GM12878 (cell line): ENCODE data around the gene PKHD1. TPM values are rescaled to one million over a fixed set of nuclear protein-coding genes. Genes with fewer than 3 reads are reported as not detected.
A peak's percentile ranks its signal among the peaks of the same experiment; 100 is the strongest.

Source experiments
- ATF7 ChIP-seq: fragments of 450-650 bp; IDR thresholded peaks from 2 replicates; pipeline ENCODE4 v1.6.1; 2016; ENCODE audit warnings: low read depth, mild to moderate bottlenecking
- CREB1 ChIP-seq: IDR thresholded peaks from 2 replicates; pipeline ENCODE4 v1.6.1; 2012; ENCODE audit warnings: low read depth, mild to moderate bottlenecking, inconsistent platforms
- CREM ChIP-seq: IDR thresholded peaks from 2 replicates; pipeline ENCODE4 v1.6.1; 2014; ENCODE audit warnings: antibody characterized with exemption, low read depth
- CUX1 ChIP-seq: IDR thresholded peaks from 2 replicates; pipeline ENCODE4 v1.6.1; 2012; ENCODE audit warnings: improper control_type of control experiment, low read depth, low read length; ENCODE audit not compliant: insufficient replicate concordance
- GABPA ChIP-seq: IDR thresholded peaks from 2 replicates; pipeline ENCODE4 v1.6.1; 2014; ENCODE audit warnings: antibody characterized with exemption, low read depth, mild to moderate bottlenecking, inconsistent platforms
- IRF4 ChIP-seq: IDR thresholded peaks from 2 replicates; pipeline ENCODE4 v1.6.1; 2011; ENCODE audit warnings: low read depth, low read length
- NR2C2 ChIP-seq: IDR thresholded peaks from 2 replicates; pipeline ENCODE4 v1.6.1; 2011; ENCODE audit warnings: borderline replicate concordance, low read depth; ENCODE audit not compliant: control insufficient read depth, insufficient read length
- RUNX3 ChIP-seq: IDR thresholded peaks from 2 replicates; pipeline ENCODE4 v1.6.1; 2012; ENCODE audit warnings: low read length, inconsistent platforms
- TCF3 ChIP-seq: IDR thresholded peaks from 2 replicates; pipeline ENCODE4 v1.6.1; 2012; ENCODE audit warnings: low read depth, mild to moderate bottlenecking, low read length, borderline replicate concordance; ENCODE audit not compliant: insufficient read depth
- YY1 ChIP-seq: IDR thresholded peaks from 2 replicates; pipeline ENCODE4 v1.6.1; 2011; ENCODE audit warnings: low read depth, mild to moderate bottlenecking, low read length
- ZBTB40 ChIP-seq: fragments of 450-650 bp; IDR thresholded peaks from 2 replicates; pipeline ENCODE4 v1.6.1; 2016; ENCODE audit warnings: mild to moderate bottlenecking, moderate library complexity, borderline replicate concordance
- polyA plus RNA-seq, 11 experiments: library from polyadenylated mRNA; depleted of rRNA in 4 of 11; unstranded in 6 of 11; stranded (reverse) in 5 of 11; fragments of >200 nt; fragmentation: Nextera tagmentation in 4 of 11; fragmentation: Illumina TruSeq in 1 of 11; extraction: Ambion mirVana in 4 of 11; extraction: Trizol in 1 of 11; gene quantifications; 1 replicate in 1 of 11; 2 replicates in 10 of 11; pipeline versions ENCODE4 v1.2.1 to v1.2.3, GENCODE V29; 2011 to 2016; ENCODE audit warnings: inconsistent platforms in 2 of 11, missing spikeins in 2 of 11, low read depth in 1 of 11
- total RNA-seq, 4 experiments: library from RNA; depleted of rRNA in 3 of 4; stranded (reverse); fragments of >200 nt in 3 of 4; fragmentation: Illumina TruSeq in 1 of 4; extraction: Trizol in 1 of 4; gene quantifications; 2 replicates each; pipeline versions ENCODE4 v1.2.1 to v1.2.3, GENCODE V29; 2013 to 2021
- TF ChIP-seq, protein P1 (sequence below): fragments of 450-650 bp; IDR thresholded peaks from 2 replicates; pipeline ENCODE4 v1.6.1; 2017; ENCODE audit warnings: low read depth, mild to moderate bottlenecking, moderate library complexity

Gene PKHD1
- total and polyA plus RNA-seq, 10 of the 15 experiments (the other 5 are each of a cell fraction or from before 2014, with no cell fraction given): under 0.01 to 0.90 (median 0.02) TPM; not detected in 1

DNA sequence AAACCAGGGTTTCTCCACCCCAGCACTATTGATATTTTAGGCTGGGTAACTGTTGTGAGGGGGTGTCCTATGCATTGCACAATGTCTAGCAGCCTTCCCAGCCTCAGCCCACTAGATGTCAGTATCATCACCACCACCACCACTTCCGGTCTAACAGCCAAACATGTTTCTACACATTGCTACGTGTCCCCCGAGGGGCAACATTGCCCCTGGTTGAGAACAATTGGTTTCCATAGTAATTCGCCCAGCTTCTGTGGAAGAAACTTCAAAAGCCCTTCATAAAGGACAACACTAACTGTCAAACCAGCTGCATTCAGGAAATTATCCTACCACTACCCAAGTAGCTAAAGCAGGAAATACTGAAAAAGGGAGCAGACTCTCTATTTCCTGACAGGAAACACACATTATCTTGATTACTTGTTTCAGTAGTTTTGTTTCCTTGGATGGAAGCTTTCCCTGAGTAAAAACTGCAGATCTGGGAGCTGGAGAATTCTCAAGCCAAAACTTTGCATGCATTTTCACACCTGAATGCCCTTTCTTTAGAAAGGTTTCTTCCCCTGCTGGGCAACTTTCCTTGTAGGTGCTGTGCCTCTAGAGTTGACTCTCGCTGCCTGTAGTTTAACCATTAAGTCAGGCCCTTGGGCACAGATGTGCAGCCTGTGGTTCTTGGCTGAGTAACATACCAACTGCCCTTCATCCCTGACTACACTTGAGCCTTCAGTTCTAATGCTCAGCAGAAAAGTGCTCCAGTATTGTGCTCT, 23.6 kb downstream of the PKHD1 start (continued):
- no peak for TF ChIP-seq CUX1
- TF ChIP-seq CREM: peak; percentile 29; the same call in 1 of the 2 replicates
- peak; percentile 86 for TF ChIP-seq RUNX3
- TF ChIP-seq GABPA: peak; percentile 68
- 0 out of 2 replicates have a peak, but pooled peaks have one; percentile 15 for TF ChIP-seq ZBTB40
- TF ChIP-seq CREB1: 0 out of 2 replicates have a peak, but pooled peaks have one; percentile 28
- no peak for TF ChIP-seq NR2C2
- TF ChIP-seq, protein P1, sequence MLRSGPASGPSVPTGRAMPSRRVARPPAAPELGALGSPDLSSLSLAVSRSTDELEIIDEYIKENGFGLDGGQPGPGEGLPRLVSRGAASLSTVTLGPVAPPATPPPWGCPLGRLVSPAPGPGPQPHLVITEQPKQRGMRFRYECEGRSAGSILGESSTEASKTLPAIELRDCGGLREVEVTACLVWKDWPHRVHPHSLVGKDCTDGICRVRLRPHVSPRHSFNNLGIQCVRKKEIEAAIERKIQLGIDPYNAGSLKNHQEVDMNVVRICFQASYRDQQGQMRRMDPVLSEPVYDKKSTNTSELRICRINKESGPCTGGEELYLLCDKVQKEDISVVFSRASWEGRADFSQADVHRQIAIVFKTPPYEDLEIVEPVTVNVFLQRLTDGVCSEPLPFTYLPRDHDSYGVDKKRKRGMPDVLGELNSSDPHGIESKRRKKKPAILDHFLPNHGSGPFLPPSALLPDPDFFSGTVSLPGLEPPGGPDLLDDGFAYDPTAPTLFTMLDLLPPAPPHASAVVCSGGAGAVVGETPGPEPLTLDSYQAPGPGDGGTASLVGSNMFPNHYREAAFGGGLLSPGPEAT: no peak
- TF ChIP-seq YY1: 0 out of 2 replicates have a peak, but pooled peaks have one; percentile 46
- TF ChIP-seq IRF4: no peak
- no peak for TF ChIP-seq TCF3
- no peak for TF ChIP-seq ATF7
